IPS-15b (cell line): ENCODE results near the gene NTN1.

Source experiments
- H3K27me3 ChIP-seq: one replicate; pipeline ENCODE4 v1.6.1; 2013; ENCODE audit warnings: low read length; ENCODE audit not compliant: control insufficient read depth, insufficient read depth
- H3K36me3 ChIP-seq: one replicate; pipeline ENCODE4 v1.6.1; 2013; ENCODE audit warnings: low read length; ENCODE audit not compliant: control insufficient read depth, insufficient read depth
- H3K4me1 ChIP-seq: one replicate; pipeline ENCODE4 v1.6.1; 2013; ENCODE audit warnings: mild to moderate bottlenecking, low read length; ENCODE audit not compliant: control insufficient read depth, insufficient read depth
- H3K4me3 ChIP-seq: one replicate; pipeline ENCODE4 v1.5.1; 2013; ENCODE audit warnings: low read depth, low read length
- H3K9ac ChIP-seq: one replicate; pipeline ENCODE4 v1.6.1; 2013; ENCODE audit warnings: low read depth, mild to moderate bottlenecking, low read length
- H3K9me3 ChIP-seq: one replicate; pipeline ENCODE4 v1.6.1; 2013; ENCODE audit warnings: mild to moderate bottlenecking, low read length; ENCODE audit not compliant: control insufficient read depth, insufficient read depth

Gene NTN1

DNA sequence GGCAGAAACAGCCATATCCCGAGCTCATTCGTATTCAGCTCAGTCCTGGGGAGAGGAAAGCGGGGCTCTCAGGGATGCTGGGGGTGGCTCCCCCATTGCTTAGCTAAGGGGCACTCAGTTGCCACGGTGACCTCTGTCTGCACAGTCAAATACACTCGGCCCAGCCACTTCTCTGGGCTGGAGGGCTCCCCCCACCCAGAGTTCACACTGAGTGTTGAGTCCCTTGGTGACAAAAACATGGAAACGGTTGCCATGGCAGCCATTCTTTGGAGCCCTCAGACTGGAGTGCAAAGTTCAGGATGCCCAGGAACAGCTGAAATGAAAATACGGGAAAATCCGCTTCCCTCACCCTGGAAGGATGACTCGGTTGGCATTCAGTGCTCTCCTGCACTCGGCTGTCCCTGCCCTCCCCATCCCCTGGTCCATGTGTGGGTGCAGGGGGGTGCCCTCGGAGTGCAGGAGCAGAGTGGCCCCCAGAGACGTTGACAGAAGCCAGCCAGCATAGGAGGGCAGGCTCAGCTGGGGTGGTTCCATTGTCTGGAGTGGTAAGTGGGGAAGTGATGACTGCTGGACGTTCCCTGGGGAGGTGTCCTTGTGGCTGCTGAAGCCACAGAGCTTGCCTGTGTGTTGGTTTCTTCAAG is 216.5 kb downstream of the NTN1 start:
- H3K9ac ChIP-seq, result no peak overlapping the region
- H3K4me1 ChIP-seq, result peaks cover 3% of the 10 kb centered on the region
- H3K9me3 ChIP-seq, result no peaks in the 10 kb centered on the region
- no peaks in the 10 kb centered on the region for H3K27me3 ChIP-seq
- no peak overlapping the region for H3K4me3 ChIP-seq
- no peaks in the 10 kb centered on the region for H3K36me3 ChIP-seq

DNA sequence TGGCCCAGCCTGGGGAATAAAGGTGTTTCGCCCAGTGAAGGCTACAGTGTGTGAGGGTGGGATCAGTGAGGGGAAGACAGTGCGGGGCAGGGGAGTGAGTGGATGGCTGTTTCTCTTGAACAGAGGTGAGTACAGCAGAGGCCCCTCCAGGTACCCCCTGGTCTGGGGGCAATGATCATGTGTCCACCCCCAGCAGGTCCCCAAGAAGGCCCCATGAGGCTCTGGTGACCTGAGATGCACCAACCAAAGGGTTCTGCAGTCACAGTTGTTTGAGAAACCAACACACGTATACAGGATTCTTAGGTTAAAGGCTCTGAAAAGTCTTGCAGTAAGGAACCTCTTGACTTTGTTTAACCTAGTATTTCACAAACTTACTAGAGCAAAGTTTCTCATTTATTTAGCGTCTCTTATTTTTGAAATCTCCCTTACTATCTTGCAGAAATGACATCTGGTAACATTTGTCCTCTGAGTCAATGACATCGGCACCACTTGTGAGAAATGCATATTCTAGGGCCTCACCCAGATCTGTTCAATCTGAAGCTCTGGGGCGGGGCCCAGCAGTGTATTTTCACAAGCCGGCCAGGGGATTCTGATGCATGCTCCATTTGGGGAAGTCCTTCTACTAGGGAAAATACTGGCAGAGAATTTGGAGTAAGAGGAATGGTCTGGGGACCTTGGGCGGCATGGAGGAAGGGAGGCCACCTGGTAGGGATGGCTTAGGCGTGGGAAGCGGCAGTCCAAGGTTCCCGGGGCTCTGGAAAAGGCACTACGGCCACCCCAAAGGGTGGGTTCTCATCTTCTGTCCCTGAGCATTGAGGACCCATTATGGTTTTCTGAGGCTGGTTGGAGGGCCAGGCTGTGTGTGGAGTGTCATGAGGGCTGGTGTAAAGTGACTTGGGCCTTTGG is 217.3 kb downstream of the NTN1 start:
- no peaks in the 10 kb centered on the region for H3K36me3 ChIP-seq
- H3K4me1 ChIP-seq, result peaks cover 3% of the 10 kb centered on the region
- H3K4me3 ChIP-seq, result no peak overlapping the region
- H3K9me3 ChIP-seq, result no peaks in the 10 kb centered on the region
- H3K27me3 ChIP-seq, result no peaks in the 10 kb centered on the region
- H3K9ac ChIP-seq, result no peak overlapping the region

DNA sequence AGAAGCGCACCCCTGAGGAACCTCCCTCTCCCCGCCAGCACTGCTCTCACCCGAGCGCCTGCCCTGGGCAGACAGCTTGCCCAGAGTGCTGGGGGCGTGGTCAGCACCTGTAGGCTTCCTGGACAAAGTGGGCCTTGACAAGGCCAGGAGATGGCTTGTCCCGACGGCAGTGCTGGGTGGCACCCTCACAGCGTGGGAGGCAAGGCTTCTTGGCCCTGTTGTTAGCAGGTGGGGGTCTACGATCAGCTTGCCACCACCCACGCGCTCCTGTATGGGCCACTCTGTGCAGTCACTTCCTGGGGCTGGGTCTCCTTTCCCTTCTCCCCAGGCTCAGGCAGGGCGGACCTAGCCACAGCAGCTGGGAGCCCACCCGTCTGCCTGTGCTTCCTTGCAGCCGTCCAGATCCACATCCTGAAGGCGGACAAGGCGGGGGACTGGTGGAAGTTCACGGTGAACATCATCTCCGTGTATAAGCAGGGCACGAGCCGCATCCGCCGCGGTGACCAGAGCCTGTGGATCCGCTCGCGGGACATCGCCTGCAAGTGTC is 218.0 kb downstream of the NTN1 start:
- Histone ChIP-seq H3K4me3 (peak overlapping the region; percentile 37), H3K27me3 (no peaks in the 10 kb centered on the region), H3K4me1 (peaks cover 3% of the 10 kb centered on the region), H3K9me3 (no peaks in the 10 kb centered on the region), H3K36me3 (no peaks in the 10 kb centered on the region), H3K9ac (no peak overlapping the region)

DNA sequence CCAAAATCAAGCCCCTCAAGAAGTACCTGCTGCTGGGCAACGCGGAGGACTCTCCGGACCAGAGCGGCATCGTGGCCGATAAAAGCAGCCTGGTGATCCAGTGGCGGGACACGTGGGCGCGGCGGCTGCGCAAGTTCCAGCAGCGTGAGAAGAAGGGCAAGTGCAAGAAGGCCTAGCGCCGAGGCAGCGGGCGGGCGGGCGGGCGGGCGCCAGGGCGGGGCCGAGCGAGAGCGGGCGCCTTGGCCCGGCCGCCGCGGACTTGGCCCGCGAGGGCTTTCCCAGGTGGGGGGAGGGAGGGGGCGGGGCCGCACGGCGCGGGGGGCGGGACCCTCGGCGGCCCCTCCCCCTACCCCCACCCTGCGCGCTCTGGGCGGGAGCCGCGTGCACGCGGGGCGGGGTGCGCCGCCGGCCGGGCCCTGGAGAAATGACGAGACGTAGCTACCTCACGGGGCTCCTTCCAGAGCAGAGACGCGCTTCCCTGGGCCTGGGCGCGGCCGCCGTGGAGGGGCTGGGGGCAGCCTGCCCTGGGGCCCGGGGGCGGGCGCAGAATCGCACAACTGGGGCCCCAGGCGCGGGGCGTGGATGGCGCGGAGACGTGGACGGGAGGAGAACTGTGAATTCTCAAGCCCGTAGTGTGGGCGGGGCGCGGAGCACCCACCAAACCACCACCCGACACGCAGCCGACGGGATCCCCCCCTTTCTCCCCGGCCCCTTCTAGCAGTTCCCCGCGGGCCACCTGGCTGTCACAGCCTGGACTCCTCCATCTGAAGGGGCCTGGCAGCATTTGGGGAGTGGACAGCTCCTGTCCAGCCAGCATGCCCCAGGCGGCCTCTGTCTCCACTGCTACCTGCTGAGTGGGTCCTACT is 218.7 kb downstream of the NTN1 start:
- Histone ChIP-seq H3K27me3 (no peaks in the 10 kb centered on the region), H3K4me1 (peaks cover 3% of the 10 kb centered on the region), H3K36me3 (no peaks in the 10 kb centered on the region), H3K4me3 (peak overlapping the region; percentile 37), H3K9me3 (no peaks in the 10 kb centered on the region), H3K9ac (no peak overlapping the region)

DNA sequence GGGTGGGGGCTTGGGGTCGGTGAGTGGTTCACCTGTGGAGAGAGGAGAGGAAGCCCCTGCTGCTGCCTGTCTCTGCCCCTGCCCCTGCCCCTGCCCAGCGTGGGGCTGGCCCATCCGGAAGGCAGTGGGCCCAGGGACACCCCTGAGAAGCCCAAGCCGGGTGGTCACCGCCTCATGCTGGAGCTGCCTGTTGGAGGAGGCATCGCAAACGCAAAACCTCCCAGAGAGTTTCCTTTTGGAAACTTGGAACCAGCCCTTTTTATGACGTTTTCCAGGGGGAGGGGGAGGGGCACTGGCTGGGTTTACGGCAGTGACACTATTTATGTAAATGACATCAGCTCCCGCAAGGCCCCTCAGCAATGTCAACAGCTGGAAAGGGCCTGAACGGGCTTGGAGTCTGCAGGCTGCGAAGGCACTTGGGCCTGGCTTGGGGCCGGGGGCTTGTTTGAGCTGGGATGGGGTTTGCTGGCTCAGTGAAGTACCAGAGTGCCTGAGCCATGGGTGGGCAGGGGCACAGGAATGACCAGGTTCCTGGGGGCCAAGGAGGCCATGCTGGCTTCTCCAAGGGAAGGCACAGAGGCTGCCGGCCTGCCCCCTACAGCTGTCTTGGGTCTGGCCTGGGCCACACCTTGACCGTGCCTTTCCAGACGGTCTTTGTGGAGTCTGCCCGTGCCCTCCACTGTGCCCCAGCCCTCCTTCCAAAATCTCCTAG is 219.5 kb downstream of the NTN1 start:
- Histone ChIP-seq H3K36me3 (peaks cover 3% of the 10 kb centered on the region), H3K4me1 (peaks cover 3% of the 10 kb centered on the region), H3K9ac (no peak overlapping the region), H3K4me3 (peak overlapping the region; percentile 26), H3K9me3 (no peaks in the 10 kb centered on the region), H3K27me3 (no peaks in the 10 kb centered on the region)

DNA sequence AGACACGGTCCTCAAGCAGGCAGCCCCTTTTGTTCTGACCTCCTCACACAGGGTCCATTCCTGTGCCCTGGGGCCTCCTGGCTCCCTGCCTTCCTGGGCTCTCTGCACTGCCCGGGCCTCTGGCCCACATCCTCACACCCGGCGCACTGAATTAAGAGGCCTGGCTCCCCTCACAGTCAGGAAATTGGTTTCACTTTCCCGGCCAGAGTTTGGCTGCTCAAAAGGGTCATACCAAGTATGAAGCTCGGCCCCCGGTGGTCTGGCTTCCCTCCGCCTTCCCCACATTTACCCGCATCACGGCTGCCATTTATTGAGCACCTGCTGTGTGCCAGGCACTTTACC is 220.0 kb downstream of the NTN1 start:
- Histone ChIP-seq H3K4me3 (no peak overlapping the region), H3K4me1 (peaks cover 3% of the 10 kb centered on the region), H3K9ac (no peak overlapping the region), H3K9me3 (no peaks in the 10 kb centered on the region), H3K27me3 (no peaks in the 10 kb centered on the region), H3K36me3 (peaks cover 3% of the 10 kb centered on the region)

DNA sequence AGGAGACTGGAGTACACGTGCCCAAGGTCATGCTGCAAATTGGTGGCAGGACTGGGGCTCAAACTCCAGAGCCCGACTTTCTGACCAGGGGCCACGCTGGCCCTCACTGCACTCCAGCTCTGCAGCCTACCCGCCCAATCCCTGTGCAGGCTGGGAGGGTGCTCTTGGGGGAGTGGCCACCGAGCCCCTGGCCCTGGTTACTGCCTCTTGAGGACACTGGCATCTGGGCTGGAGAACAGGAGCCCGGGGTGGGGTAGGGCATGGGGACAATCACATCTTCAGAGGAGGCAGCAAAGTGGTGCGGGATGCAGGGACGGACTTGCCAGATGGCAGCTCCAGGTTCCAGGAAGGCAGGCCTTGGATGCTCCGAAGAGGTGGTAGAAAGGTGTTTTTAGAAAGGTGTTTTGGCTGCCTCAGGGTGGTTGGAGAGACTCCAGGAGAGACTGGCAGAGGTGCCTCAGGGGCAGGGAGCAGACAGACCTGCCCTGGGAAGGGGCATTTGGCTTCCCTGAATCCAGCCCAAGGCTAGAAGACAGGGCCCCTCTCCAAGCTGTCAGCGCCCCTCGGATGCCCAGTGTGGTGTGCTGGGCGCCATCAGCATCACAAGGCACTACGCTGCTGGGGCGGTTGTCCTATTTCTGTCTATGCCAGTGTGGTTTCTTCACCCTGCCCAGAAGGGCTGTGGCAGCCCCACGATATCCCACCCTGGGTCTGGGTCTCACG is 220.6 kb downstream of the NTN1 start:
- Histone ChIP-seq H3K4me1 (peaks cover 3% of the 10 kb centered on the region), H3K4me3 (no peak overlapping the region), H3K36me3 (peaks cover 3% of the 10 kb centered on the region), H3K27me3 (no peaks in the 10 kb centered on the region), H3K9ac (no peak overlapping the region), H3K9me3 (no peaks in the 10 kb centered on the region)

DNA sequence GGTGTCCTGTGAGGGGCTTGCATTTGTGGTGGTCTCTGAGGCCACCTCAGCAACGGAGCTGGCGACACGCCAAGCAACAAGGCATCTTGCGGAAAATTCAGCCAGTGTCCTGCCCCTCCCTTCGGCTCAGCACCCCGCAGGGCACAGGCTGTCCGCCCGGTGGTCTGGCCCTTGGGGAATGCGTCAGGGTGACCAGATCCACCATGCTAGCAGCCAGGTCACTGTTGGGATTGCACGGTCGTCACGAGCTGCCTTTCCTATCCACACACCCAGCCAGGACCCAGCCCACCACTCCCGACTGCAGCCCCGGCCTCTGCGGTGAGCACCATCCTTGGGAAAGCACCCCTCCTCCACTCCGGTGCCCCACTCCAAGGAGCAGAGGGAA is 221.2 kb downstream of the NTN1 start:
- Histone ChIP-seq H3K9ac (no peak overlapping the region), H3K4me1 (peaks cover 3% of the 10 kb centered on the region), H3K27me3 (no peaks in the 10 kb centered on the region), H3K9me3 (no peaks in the 10 kb centered on the region), H3K36me3 (peaks cover 3% of the 10 kb centered on the region), H3K4me3 (no peak overlapping the region)

DNA sequence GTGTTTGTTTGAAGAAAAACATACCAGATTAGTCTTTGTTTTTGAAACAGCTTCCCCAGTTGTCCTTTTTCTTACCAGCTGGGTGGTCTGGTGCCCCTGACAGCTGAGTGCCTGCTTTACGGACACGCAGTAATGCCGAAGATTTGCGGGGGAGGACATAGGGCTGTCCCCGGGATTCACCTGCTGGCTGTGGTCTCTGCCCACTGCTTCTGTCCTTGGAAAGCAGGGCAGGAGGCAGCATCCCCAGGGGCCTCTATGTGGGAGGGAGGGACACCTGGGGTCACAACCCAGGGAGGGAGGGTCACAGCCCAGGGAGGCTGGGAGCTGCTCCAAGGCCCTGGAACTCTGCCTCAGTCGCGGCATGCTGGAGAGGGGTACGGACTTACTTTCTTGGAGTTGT is 221.7 kb downstream of the NTN1 start:
- Histone ChIP-seq H3K4me3 (no peak overlapping the region), H3K27me3 (no peaks in the 10 kb centered on the region), H3K9ac (no peak overlapping the region), H3K4me1 (peaks cover 3% of the 10 kb centered on the region), H3K36me3 (peaks cover 3% of the 10 kb centered on the region), H3K9me3 (no peaks in the 10 kb centered on the region)

DNA sequence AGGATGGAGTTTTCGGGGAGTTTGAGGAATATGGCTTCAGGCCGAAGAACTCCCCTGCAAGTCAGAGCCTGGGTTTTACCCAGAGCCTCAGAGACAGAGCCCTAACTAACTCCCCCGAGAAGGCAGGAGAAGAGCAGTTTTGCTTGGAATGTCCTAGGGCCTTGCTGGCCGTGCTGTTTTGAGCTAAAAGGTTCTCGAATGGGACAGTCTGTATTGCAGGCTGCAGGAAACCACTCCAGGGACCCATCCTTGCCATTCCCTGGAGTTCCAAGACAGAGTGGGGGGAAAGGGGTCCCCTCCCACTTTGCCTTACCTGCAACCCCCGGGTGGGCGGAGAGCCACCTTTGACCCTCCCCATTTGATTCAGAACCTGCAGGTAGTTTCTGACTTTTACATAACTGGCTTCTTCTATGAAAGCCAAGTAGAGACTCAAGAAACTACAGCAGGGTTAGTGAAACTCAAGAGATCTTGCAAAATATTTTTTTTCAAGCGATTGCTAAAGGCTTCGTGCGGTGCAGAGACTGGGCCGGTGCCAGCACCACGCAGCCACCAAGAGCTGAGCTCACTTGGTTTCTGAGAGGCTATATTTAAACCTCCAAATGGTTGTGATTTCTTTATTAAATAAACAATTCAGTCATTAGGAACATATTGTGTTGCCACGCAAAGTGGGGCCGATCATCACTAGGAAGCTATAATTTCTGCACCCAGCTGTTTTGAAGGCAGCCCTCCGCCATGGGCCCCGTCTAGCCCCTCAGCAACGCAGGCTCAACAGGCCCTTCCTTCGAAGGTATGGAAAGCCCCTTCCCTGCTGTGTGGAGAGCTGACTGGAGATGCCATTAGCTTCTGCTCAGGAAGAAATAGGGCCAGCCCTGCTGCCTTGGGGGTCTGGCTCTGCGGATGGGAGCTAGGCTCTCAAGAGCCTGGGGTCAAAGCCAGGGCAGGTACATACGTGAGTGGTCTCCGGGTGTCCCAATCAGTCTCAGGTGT is 223.0 kb downstream of the NTN1 start:
- no peaks in the 10 kb centered on the region for H3K27me3 ChIP-seq
- H3K4me1 ChIP-seq, result peaks cover 3% of the 10 kb centered on the region
- H3K9me3 ChIP-seq, result no peaks in the 10 kb centered on the region
- H3K9ac ChIP-seq, result no peak overlapping the region
- peaks cover 3% of the 10 kb centered on the region for H3K36me3 ChIP-seq
- H3K4me3 ChIP-seq, result no peak overlapping the region
